GM21717 (cell line): Measurements from ENCODE around the gene SPOUT1.
"Not testable (repeated sequence)": the region's sequence is repeated elsewhere in the genome, so short reads cannot be mapped to it uniquely, and the experiment has no call there.

Source experiments
- ATAC-seq: cut with Tn5 transposase; IDR thresholded peaks from one replicate; pipeline ENCODE4 v1.9.1; 2021; ENCODE audit warnings: mild to moderate bottlenecking, moderate library complexity; ENCODE audit not compliant: unreplicated experiment

SPOUT1 gene

GRCh38 chr9:128810873-128811272, 18.7 kb downstream of the SPOUT1 start:
- no peak for ATAC-seq

- ATAC-seq: no peak
These were observed 19.8 kb downstream of the SPOUT1 start for GRCh38 chr9:128809831-128810230.

- ATAC-seq: no peak
These were observed 20.5 kb downstream of the SPOUT1 start for GRCh38 chr9:128809036-128809599.

GRCh38 chr9:128808543-128808942, 21.1 kb downstream of the SPOUT1 start:
- no peak for ATAC-seq

GRCh38 chr9:128807827-128808226, 21.8 kb downstream of the SPOUT1 start:
- no peak for ATAC-seq

- no peak for ATAC-seq
These were observed 23.9 kb downstream of the SPOUT1 start for GRCh38 chr9:128805661-128806060.

- ATAC-seq: no peak
These were observed 27.1 kb downstream of the SPOUT1 start for GRCh38 chr9:128802482-128802881.

- ATAC-seq: no peak
These were observed 29.5 kb downstream of the SPOUT1 start for GRCh38 chr9:128800061-128800460.

GRCh38 chr9:128798896-128799295, 30.7 kb downstream of the SPOUT1 start:
- no peak for ATAC-seq

- not testable (repeated sequence) for ATAC-seq
These were observed 34.6 kb downstream of the SPOUT1 start for GRCh38 chr9:128794961-128795360.

GRCh38 chr9:128792978-128793686, 36.5 kb downstream of the SPOUT1 start:
- ATAC-seq: no peak

GRCh38 chr9:128792134-128792533, 37.5 kb downstream of the SPOUT1 start:
- no peak for ATAC-seq

- no peak for ATAC-seq
These were observed 39.1 kb downstream of the SPOUT1 start for GRCh38 chr9:128790536-128790935.

GRCh38 chr9:128788445-128788844, 41.1 kb downstream of the SPOUT1 start:
- ATAC-seq: no peak

- ATAC-seq: no peak
These were observed 41.9 kb downstream of the SPOUT1 start for GRCh38 chr9:128787659-128788058.

GRCh38 chr9:128786681-128787601, 42.7 kb downstream of the SPOUT1 start, which contains the start of gene TBC1D13:
TBC1D13 (plus strand) TSS chr9:128787253; CDS start chr9:128787354, 101 bp downstream.
- peak; percentile 70 for ATAC-seq

GRCh38 chr9:128785427-128785826, 44.2 kb downstream of the SPOUT1 start:
- ATAC-seq: no peak

GRCh38 chr9:128782669-128783068, 46.9 kb downstream of the SPOUT1 start:
- no peak for ATAC-seq

- ATAC-seq: no peak
These were observed 48.2 kb downstream of the SPOUT1 start for GRCh38 chr9:128781187-128782070.

GRCh38 chr9:128780093-128780492, 49.5 kb downstream of the SPOUT1 start:
- not testable (repeated sequence) for ATAC-seq

GRCh38 chr9:128774804-128775203, 54.8 kb downstream of the SPOUT1 start:
- no peak for ATAC-seq
